ENCODE results near the gene ST3GAL5. TPM values are rescaled to one million over a fixed set of nuclear protein-coding genes. Genes with fewer than 3 reads are reported as not detected.
A peak's percentile ranks its signal among the peaks of the same experiment; 100 is the strongest.

The ST3GAL5 gene
- total RNA-seq, 1 donor from 2014 or later, result 16.0 TPM

GRCh38 chr2:85847051-85847588 lies 41.7 kb downstream of the ST3GAL5 start:
- Mint-ChIP-seq H3K27me3 (ENCODE audit: low read depth) (no peaks in the 10 kb centered on the region), H3K4me1 (no peaks in the 10 kb centered on the region), H3K9me3 (peaks cover 6% of the 10 kb centered on the region), H3K4me3 (no peak overlapping the region), H3K27ac (ENCODE audit: unreplicated experiment) (no peak overlapping the region), H3K36me3 (ENCODE audit: low read depth) (peaks cover 19% of the 10 kb centered on the region)
- no peak for DNase-seq (ENCODE audit: low read depth, low spot score)
- no peak for TF ChIP-seq CTCF (conservative IDR thresholded peaks at IDR 0.05)

GRCh38 chr2:85846411-85846810 lies 42.4 kb downstream of the ST3GAL5 start:
- Mint-ChIP-seq H3K36me3 (ENCODE audit: low read depth) (peaks cover 26% of the 10 kb centered on the region), H3K27ac (ENCODE audit: unreplicated experiment) (no peak overlapping the region), H3K4me3 (no peak overlapping the region), H3K4me1 (no peaks in the 10 kb centered on the region), H3K27me3 (ENCODE audit: low read depth) (no peaks in the 10 kb centered on the region), H3K9me3 (peaks cover 6% of the 10 kb centered on the region)
- TF ChIP-seq CTCF (conservative IDR thresholded peaks at IDR 0.05), result no peak
- DNase-seq (ENCODE audit: low read depth, low spot score), result no peak

- no peaks in the 10 kb centered on the region for H3K27me3 Mint-ChIP-seq (ENCODE audit: low read depth)
- no peak for DNase-seq (ENCODE audit: low read depth, low spot score)
- peaks cover 28% of the 10 kb centered on the region for H3K36me3 Mint-ChIP-seq (ENCODE audit: low read depth)
- H3K4me3 Mint-ChIP-seq, result no peak overlapping the region
- H3K9me3 Mint-ChIP-seq, result peaks cover 6% of the 10 kb centered on the region
- no peaks in the 10 kb centered on the region for H3K4me1 Mint-ChIP-seq
- H3K27ac Mint-ChIP-seq (ENCODE audit: unreplicated experiment), result no peak overlapping the region
- no peak for TF ChIP-seq CTCF (conservative IDR thresholded peaks at IDR 0.05)
Observed at GRCh38 chr2:85844486-85844885, 44.3 kb downstream of the ST3GAL5 start.

- Mint-ChIP-seq H3K36me3 (ENCODE audit: low read depth) (peaks cover 33% of the 10 kb centered on the region), H3K9me3 (peaks cover 6% of the 10 kb centered on the region), H3K4me3 (no peak overlapping the region), H3K27me3 (ENCODE audit: low read depth) (no peaks in the 10 kb centered on the region), H3K4me1 (no peaks in the 10 kb centered on the region), H3K27ac (ENCODE audit: unreplicated experiment) (no peak overlapping the region)
- peak; percentile 65 for TF ChIP-seq CTCF (conservative IDR thresholded peaks at IDR 0.05)
- no peak for DNase-seq (ENCODE audit: low read depth, low spot score)
Observed at GRCh38 chr2:85843543-85843942, 45.2 kb downstream of the ST3GAL5 start.

- Mint-ChIP-seq H3K27me3 (ENCODE audit: low read depth) (no peaks in the 10 kb centered on the region), H3K4me3 (no peak overlapping the region), H3K4me1 (no peaks in the 10 kb centered on the region), H3K36me3 (ENCODE audit: low read depth) (peaks cover 31% of the 10 kb centered on the region), H3K9me3 (peaks cover 22% of the 10 kb centered on the region), H3K27ac (ENCODE audit: unreplicated experiment) (no peak overlapping the region)
- no peak for DNase-seq (ENCODE audit: low read depth, low spot score)
- TF ChIP-seq CTCF (conservative IDR thresholded peaks at IDR 0.05), result no peak
Observed at GRCh38 chr2:85840091-85840490, 48.7 kb downstream of the ST3GAL5 start.

All from neural crest cell (in vitro differentiated cells).